Measurements from ENCODE around the gene SYCP2L. TPM values are rescaled to one million over a fixed set of nuclear protein-coding genes. Genes with fewer than 3 reads are reported as not detected.
"Not testable (repeated sequence)": the region's sequence is repeated elsewhere in the genome, so short reads cannot be mapped to it uniquely, and the experiment has no call there.

Gene SYCP2L
- 2.3 TPM for polyA plus RNA-seq (ENCODE audit: insufficient read length)

DNA sequence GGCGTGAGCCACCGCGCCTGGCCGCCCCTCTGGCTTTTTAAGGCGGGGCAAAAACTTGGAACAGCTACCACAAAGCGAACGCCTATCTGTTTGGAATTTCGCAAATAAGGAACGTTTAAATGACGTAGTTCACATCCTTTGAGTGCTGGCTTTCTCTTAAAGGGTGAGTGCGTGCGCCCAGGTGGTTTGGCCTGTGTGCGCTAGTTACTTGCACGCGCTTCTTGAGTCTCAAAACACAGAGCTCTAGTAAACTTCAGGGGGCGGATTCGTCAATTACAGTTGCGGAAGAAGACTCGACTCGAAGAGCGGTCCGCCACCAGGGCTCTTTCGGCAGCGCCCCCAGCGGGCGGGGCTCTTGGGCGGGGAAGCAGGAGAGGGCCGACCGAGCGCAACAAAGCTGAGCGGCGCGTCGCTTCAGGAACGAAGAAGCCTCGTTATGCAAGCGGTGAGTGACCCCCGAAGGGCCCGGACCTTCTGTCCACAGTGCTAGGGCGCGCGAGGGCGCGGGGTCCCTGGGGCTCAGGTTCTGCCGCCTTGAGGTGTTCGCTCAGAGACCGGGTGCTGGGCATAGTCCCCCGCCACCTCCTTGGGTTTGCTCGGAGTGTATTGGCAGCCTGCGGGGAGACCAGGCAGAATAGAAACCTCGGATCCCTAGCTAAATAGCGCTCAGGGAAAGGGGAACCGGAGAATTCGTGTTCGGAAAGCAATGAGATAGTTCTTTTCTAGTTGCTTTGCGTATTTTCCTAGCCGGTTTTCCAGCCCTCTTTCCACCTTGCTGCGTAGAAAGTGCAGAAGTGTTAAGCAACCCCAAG is at the start of gene SYCP2L:
Gene SYCP2L (plus strand): TSS at position 362 of the 812 bp plus-strand sequence. CDS start 75 bp downstream, at position 437.
- DNase-seq = peak; percentile 45

- peak; percentile 6 for DNase-seq
These were observed 49.2 kb upstream of the SYCP2L start for GRCh38 chr6:10837622-10837994.

GRCh38 chr6:10837995-10838793 is 48.7 kb upstream of the SYCP2L start, which contains the start of gene MAK:
TSS of gene MAK (minus strand) at chr6:10838539. CDS start at chr6:10830648, 7,891 bp downstream.
- DNase-seq = peak; percentile 81

DNA sequence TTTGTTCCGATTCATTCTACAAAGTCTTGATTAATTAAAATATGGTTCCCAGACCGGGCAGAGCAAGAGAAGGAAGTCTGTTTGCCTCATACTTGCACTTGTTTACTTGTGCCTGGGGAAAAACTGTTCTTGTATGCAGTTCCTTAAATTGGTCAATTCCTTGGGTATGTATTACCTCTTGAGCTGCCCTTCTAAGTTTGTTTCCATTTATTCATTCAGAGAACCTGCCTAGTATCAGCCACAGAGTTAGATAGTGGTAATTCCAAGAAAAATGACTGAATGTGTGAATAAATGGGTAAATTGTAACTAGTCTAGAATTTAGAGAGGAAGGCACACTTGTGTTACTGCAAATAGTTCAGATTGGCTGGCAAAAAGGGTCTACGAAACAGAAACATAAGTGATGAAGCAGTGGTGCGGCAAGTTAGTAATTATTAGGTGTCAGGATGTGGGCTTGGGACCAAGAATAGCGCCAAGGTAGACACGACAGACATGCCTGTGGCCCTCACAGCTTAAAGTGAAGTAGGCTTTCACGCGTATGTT is 48.0 kb upstream of the SYCP2L start:
- no peak for DNase-seq

DNA sequence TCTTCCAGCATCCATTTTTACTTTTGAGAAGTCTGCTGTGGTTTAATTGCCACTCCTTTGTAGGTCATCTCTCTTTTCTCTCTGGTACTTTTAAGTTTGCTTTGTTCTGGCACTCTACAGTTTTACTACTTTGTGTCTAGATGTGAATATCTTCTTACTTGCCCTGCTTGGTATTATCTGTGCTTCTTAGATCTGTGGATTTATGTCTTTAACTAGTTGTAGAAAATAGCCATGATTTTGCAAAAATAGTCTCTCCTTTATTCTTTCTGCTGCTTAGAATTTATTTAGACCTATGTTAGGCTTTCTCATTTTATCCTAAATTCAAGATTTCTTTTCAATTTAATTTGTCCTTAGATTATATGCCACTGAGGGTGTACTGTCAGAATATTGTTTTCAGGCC is 43.3 kb upstream of the SYCP2L start:
- no peak for DNase-seq

DNA sequence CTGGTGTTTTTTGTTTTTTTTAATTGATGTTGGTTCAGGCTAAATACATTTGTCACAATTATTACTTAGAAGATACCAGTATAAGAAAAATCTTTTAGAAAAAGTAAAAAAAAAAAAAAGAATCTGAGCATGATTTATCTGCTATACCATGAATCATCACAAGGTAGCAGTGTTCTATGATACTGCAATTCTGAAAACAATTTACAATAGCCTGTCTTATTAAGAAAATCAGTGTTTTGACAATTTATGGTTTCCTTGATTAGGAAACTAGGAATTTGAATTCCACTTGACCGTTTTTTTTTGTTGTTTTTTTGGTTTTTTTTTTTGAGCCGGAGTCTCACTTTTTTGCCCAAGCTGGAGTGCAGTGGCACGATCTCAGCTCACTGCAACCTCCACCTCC is 39.2 kb upstream of the SYCP2L start:
- no peak for DNase-seq

GRCh38 chr6:10849901-10850300 is 37.0 kb upstream of the SYCP2L start:
- DNase-seq = no peak

DNA sequence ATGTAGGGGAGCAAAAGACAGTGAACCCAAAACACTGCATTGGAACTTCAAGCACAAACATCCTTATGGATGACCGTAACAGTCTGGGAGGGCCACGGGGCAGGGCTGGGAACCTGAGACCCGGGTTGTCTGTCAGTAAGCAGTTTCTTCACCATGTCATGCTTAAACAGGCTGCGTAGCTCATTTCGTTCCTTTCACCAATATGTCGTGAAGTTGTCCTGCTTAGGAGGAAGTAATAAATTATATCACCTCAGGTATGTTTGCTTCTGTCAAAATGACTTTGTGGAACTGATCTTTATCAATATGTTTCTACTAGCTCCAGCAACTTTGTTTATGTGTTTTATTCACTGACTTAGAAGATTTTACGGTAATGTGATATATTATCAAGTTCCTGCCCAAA is 36.1 kb upstream of the SYCP2L start:
- no peak for DNase-seq

GRCh38 chr6:10852361-10852960 is 34.4 kb upstream of the SYCP2L start:
- DNase-seq = no peak

GRCh38 chr6:10853849-10854300 is 33.0 kb upstream of the SYCP2L start:
- not testable (repeated sequence) for DNase-seq

DNA sequence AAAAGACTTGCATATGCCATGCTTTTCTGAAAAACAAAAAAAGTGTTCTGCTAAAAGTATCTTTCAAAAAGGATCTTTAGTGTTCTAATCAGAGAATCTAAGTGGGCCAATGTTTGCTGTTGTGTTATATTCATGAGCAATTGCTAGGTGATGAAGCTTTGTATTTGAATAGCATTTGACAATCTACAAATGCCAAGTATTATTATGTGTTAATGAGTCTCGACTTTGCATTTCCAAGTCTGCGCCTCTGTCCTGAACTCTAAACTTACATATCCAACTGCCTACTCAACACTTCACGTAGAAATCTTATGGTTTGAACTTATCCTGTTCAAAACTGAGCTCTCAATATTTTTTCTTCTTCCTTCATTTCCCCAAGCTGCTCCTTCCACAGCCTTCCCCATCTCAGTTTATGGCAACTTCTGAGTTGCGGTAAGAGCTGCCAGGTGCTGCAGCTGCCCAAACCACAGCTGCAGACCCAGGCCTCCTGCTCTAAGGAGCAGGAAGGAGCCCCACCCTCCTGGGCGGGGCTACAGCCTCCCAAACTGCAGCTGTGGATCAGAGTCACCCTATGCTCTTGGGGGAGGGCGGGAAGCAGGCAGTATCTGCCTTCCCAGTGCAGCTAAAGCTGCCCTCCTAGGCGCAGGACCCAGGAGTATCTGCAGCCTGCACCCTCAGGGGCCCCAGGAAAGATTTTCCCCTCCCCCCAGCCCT is 31.8 kb upstream of the SYCP2L start:
- no peak for DNase-seq

GRCh38 chr6:10857259-10857658 is 29.6 kb upstream of the SYCP2L start:
- DNase-seq = no peak

GRCh38 chr6:10861086-10861485 is 25.8 kb upstream of the SYCP2L start:
- no peak for DNase-seq

DNA sequence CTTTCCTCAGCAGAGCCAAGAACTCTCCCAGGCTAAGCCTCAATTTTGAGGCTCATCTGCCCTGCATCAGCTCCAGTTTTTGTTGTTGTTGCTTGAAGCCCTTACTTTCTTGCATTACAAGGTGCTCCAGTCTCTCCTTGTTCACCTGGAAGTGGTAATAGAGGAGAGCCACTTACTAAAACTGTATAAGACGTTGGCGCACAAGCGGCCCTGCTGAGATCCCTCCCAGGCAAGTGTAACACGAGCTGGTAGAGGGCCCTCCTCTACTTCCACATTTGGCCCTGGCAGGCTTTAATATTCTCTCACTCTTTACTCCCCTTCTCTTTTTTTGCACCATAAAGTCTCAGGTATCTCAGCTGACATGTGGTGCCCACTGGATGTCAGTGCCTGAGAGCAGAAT is 24.5 kb upstream of the SYCP2L start:
- no peak for DNase-seq

GRCh38 chr6:10863031-10863430 is 23.8 kb upstream of the SYCP2L start:
- not testable (repeated sequence) for DNase-seq

- DNase-seq = not testable (repeated sequence)
These were observed 20.1 kb upstream of the SYCP2L start for GRCh38 chr6:10866709-10867108.

DNA sequence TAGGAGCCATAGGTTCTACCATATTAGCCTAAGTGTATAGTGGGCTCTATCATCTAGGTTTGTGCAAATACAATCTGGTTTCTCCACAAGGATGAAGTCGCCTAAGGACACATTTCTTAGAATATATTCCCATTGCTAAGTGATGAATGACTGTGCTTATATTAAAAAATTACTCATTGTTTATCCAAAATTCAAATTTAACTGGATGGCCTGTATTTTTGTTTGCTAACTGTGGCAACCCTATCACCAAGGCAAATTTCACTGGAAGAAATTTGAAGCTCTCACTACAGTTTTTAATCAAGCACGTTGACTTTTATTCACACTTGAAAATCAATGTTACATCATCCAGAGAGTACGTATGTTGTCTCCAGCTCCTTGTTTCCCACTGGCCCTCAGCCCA is 18.9 kb upstream of the SYCP2L start:
- no peak for DNase-seq

GRCh38 chr6:10873374-10873773 is 13.5 kb upstream of the SYCP2L start:
- DNase-seq = no peak

GRCh38 chr6:10874207-10874606 is 12.6 kb upstream of the SYCP2L start:
- no peak for DNase-seq

- DNase-seq = no peak
These were observed 11.8 kb upstream of the SYCP2L start for GRCh38 chr6:10875026-10875425.

DNA sequence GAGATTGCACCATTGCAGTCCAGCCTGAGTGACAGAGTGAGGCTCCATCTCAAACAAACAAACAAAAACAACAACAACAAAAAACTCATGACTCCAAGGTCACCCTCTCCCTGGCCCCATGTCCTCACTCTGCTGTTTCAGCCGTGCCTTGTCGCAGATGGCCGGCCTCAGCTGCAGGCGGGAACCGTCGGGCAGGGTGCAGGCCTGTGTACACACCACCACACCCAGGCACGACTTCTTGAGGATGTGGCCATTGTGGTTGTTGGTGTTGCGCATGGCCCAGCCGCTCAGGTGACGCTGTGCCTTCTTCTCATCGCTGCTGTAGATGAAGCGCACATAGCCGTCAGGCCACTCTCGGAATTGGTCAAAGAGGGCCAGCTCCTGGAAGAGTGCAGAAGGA is 9.8 kb upstream of the SYCP2L start:
- DNase-seq = no peak

- DNase-seq = no peak
These were observed 9.0 kb upstream of the SYCP2L start for GRCh38 chr6:10877871-10878270.
